H1 (cell line): ENCODE data around the gene PHYHD1.

ENCODE experiments used
- EP300 ChIP-seq, 2 experiments: IDR thresholded peaks; 1 replicate in 1 of 2; 2 replicates in 1 of 2; pipeline ENCODE4 v1.6.1; 2011 to 2012; ENCODE audit warnings: low read depth in 2 of 2, low read length in 2 of 2, mild to moderate bottlenecking in 2 of 2, borderline replicate concordance in 1 of 2, inconsistent platforms in 1 of 2, moderate library complexity in 1 of 2
- GABPA ChIP-seq: IDR thresholded peaks from 2 replicates; pipeline ENCODE4 v1.6.1; 2011; ENCODE audit warnings: mild to moderate bottlenecking, low read length, moderate library complexity, borderline replicate concordance; ENCODE audit not compliant: insufficient read depth
- POLR2A ChIP-seq, 2 experiments: IDR thresholded peaks; 1 replicate in 1 of 2; 2 replicates in 1 of 2; pipeline ENCODE4 v1.6.1; 2011; ENCODE audit warnings: low read depth in 2 of 2, low read length in 2 of 2, mild to moderate bottlenecking in 2 of 2; ENCODE audit errors: control extremely low read depth in 1 of 2
- TF ChIP-seq, protein P1 (sequence below), 3 experiments: IDR thresholded peaks; 1 replicate in 2 of 3; 2 replicates in 1 of 3; pipeline versions ENCODE4 v1.5.1 to v1.6.1; 2011; ENCODE audit warnings: low read length in 3 of 3, mild to moderate bottlenecking in 3 of 3, inconsistent platforms in 2 of 3, low read depth in 1 of 3, moderate library complexity in 1 of 3; ENCODE audit not compliant: insufficient read depth in 1 of 3; ENCODE audit errors: control extremely low read depth in 1 of 3

DNA sequence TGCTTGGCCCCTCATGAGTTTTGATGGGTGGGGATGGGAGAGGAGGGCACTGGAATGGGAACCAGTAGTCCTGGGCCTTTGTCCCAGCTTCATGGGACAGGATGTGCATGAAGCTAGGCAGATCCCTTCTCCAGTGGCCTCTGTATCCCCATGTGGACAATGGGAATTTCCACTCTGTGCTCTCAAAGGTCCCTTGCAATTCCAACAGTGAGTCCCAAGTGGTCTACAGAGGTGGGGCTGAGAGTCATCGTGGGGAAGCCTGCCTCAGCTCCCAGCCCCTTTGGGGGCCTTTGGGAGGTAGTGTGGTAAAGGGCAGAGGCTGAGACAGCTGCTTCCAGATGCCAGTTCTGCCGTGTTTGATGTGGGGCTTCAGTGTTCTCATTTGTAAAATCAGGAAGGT, 1.9 kb upstream of the PHYHD1 start:
- TF ChIP-seq EP300 (IDR thresholded peaks at IDR 0.05; ENCODE audit: borderline replicate concordance in 1 of 2, low read depth in 2 of 2, low read length in 2 of 2) (no peak), GABPA (no peak), POLR2A (IDR thresholded peaks at IDR 0.05; ENCODE audit: control extremely low read depth in 1 of 2, low read depth in 2 of 2, low read length in 2 of 2) (no peak)
- TF ChIP-seq, protein P1, sequence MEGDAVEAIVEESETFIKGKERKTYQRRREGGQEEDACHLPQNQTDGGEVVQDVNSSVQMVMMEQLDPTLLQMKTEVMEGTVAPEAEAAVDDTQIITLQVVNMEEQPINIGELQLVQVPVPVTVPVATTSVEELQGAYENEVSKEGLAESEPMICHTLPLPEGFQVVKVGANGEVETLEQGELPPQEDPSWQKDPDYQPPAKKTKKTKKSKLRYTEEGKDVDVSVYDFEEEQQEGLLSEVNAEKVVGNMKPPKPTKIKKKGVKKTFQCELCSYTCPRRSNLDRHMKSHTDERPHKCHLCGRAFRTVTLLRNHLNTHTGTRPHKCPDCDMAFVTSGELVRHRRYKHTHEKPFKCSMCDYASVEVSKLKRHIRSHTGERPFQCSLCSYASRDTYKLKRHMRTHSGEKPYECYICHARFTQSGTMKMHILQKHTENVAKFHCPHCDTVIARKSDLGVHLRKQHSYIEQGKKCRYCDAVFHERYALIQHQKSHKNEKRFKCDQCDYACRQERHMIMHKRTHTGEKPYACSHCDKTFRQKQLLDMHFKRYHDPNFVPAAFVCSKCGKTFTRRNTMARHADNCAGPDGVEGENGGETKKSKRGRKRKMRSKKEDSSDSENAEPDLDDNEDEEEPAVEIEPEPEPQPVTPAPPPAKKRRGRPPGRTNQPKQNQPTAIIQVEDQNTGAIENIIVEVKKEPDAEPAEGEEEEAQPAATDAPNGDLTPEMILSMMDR (IDR thresholded peaks at IDR 0.05; ENCODE audit: control extremely low read depth in 1 of 3, insufficient read depth in 1 of 3, low read depth in 1 of 3, low read length in 3 of 3) = no peak
